ENCODE results near the gene PTGES3L. TPM values are rescaled to one million over a fixed set of nuclear protein-coding genes. Genes with fewer than 3 reads are reported as not detected.
A peak's percentile ranks its signal among the peaks of the same experiment; 100 is the strongest.

The PTGES3L gene
- total and polyA plus RNA-seq, 2 of the 13 experiments (the other 11 are each of a cell fraction or from before 2014, with no cell fraction given): 1.2 to 2.9 TPM

DNA sequence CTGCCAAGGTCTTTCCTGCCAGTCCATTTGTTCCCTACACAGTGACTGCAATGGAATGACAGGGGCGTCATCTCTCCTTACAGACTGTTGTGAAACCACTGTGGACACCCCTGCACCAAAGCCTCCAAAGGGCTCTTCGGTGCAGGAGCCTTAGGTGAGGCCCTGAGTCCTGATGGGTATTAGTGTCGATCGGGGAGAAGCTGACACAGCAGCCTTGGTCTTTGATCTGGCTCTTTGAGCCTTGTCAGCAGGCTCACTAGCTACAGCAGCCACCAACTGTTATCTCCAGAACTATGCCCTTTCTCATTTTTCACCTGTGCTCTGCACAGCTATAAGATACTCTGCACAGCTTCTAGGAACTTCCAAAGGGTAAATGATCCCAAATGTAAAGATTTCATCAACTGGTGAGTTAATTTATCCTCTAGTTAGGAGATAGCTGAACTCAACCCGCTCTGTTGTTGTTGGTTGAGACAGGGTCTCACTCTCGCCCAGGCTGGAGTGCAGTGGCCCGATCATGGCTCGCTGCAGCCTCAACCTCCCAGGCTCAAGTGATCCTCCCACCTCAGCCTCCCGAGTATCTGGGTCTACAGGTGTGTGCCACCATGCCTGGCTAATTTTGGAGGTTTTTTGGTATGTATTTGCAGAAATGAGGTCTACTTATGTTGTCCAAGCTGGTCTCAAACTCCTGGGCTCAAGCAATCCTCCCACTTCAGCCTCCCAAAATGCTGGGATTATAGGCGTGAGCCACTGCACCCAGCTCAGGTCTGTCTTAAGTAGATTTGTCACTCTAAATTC is 59.6 kb downstream of the PTGES3L start (continued):
- TF ChIP-seq NFKB2 (CRISPR knock-in tag; IDR thresholded peaks at IDR 0.05; ENCODE audit: borderline replicate concordance) (peak; percentile 37; the same call in 1 of the 2 replicates), ZNF672 (CRISPR knock-in tag; IDR thresholded peaks at IDR 0.05) (no peak), ZNF343 (CRISPR knock-in tag; IDR thresholded peaks at IDR 0.05) (no peak; the same call in 1 of the 2 replicates), KLF16 (CRISPR knock-in tag; IDR thresholded peaks at IDR 0.05) (peak in 1 of 2 experiments; percentile 51; a peak in 2 of 4 replicates), ZBTB20 (CRISPR knock-in tag; IDR thresholded peaks at IDR 0.05; ENCODE audit: borderline replicate concordance, low read depth) (peak; percentile 26; the same call in 1 of the 2 replicates), ZNF431 (CRISPR knock-in tag; IDR thresholded peaks at IDR 0.05; ENCODE audit: borderline replicate concordance, low read depth) (no peak), GTF2F1 (IDR thresholded peaks at IDR 0.05; ENCODE audit: low read length) (no peak), PITX1 (CRISPR knock-in tag; IDR thresholded peaks at IDR 0.05) (peak; percentile 88), RXRB (CRISPR knock-in tag; IDR thresholded peaks at IDR 0.05; ENCODE audit: borderline replicate concordance) (peak; percentile 72; the same call in 1 of the 2 replicates), ZNF589 (CRISPR knock-in tag; conservative IDR thresholded peaks at IDR 0.05) (no peak), TOPORS (CRISPR knock-in tag; IDR thresholded peaks at IDR 0.05) (peak; percentile 19; the same call in 1 of the 2 replicates), HIVEP1 (CRISPR knock-in tag; IDR thresholded peaks at IDR 0.05) (peak; percentile 64; the same call in 1 of the 2 replicates), HDAC1 (CRISPR knock-in tag; IDR thresholded peaks at IDR 0.05) (peak; percentile 80), TSC22D2 (CRISPR knock-in tag; IDR thresholded peaks at IDR 0.05; ENCODE audit: borderline replicate concordance) (no peak), MXD4 (CRISPR knock-in tag; IDR thresholded peaks at IDR 0.05) (no peak)
- TF ChIP-seq, protein P1, sequence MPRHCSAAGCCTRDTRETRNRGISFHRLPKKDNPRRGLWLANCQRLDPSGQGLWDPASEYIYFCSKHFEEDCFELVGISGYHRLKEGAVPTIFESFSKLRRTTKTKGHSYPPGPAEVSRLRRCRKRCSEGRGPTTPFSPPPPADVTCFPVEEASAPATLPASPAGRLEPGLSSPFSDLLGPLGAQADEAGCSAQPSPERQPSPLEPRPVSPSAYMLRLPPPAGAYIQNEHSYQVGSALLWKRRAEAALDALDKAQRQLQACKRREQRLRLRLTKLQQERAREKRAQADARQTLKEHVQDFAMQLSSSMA (CRISPR knock-in tag; IDR thresholded peaks at IDR 0.05): no peak
- TF ChIP-seq, protein P2, sequence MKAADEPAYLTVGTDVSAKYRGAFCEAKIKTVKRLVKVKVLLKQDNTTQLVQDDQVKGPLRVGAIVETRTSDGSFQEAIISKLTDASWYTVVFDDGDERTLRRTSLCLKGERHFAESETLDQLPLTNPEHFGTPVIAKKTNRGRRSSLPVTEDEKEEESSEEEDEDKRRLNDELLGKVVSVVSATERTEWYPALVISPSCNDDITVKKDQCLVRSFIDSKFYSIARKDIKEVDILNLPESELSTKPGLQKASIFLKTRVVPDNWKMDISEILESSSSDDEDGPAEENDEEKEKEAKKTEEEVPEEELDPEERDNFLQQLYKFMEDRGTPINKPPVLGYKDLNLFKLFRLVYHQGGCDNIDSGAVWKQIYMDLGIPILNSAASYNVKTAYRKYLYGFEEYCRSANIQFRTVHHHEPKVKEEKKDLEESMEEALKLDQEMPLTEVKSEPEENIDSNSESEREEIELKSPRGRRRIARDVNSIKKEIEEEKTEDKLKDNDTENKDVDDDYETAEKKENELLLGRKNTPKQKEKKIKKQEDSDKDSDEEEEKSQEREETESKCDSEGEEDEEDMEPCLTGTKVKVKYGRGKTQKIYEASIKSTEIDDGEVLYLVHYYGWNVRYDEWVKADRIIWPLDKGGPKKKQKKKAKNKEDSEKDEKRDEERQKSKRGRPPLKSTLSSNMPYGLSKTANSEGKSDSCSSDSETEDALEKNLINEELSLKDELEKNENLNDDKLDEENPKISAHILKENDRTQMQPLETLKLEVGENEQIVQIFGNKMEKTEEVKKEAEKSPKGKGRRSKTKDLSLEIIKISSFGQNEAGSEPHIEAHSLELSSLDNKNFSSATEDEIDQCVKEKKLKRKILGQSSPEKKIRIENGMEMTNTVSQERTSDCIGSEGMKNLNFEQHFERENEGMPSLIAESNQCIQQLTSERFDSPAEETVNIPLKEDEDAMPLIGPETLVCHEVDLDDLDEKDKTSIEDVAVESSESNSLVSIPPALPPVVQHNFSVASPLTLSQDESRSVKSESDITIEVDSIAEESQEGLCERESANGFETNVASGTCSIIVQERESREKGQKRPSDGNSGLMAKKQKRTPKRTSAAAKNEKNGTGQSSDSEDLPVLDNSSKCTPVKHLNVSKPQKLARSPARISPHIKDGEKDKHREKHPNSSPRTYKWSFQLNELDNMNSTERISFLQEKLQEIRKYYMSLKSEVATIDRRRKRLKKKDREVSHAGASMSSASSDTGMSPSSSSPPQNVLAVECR (CRISPR knock-in tag; IDR thresholded peaks at IDR 0.05; ENCODE audit: borderline replicate concordance): 0 out of 2 replicates have a peak, but pooled peaks have one; percentile 5
- TF ChIP-seq, protein P3, sequence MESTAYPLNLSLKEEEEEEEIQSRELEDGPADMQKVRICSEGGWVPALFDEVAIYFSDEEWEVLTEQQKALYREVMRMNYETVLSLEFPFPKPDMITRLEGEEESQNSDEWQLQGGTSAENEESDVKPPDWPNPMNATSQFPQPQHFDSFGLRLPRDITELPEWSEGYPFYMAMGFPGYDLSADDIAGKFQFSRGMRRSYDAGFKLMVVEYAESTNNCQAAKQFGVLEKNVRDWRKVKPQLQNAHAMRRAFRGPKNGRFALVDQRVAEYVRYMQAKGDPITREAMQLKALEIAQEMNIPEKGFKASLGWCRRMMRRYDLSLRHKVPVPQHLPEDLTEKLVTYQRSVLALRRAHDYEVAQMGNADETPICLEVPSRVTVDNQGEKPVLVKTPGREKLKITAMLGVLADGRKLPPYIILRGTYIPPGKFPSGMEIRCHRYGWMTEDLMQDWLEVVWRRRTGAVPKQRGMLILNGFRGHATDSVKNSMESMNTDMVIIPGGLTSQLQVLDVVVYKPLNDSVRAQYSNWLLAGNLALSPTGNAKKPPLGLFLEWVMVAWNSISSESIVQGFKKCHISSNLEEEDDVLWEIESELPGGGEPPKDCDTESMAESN (CRISPR knock-in tag; conservative IDR thresholded peaks at IDR 0.05): no peak
- TF ChIP-seq, protein P4, sequence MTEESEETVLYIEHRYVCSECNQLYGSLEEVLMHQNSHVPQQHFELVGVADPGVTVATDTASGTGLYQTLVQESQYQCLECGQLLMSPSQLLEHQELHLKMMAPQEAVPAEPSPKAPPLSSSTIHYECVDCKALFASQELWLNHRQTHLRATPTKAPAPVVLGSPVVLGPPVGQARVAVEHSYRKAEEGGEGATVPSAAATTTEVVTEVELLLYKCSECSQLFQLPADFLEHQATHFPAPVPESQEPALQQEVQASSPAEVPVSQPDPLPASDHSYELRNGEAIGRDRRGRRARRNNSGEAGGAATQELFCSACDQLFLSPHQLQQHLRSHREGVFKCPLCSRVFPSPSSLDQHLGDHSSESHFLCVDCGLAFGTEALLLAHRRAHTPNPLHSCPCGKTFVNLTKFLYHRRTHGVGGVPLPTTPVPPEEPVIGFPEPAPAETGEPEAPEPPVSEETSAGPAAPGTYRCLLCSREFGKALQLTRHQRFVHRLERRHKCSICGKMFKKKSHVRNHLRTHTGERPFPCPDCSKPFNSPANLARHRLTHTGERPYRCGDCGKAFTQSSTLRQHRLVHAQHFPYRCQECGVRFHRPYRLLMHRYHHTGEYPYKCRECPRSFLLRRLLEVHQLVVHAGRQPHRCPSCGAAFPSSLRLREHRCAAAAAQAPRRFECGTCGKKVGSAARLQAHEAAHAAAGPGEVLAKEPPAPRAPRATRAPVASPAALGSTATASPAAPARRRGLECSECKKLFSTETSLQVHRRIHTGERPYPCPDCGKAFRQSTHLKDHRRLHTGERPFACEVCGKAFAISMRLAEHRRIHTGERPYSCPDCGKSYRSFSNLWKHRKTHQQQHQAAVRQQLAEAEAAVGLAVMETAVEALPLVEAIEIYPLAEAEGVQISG (CRISPR knock-in tag; IDR thresholded peaks at IDR 0.05): peak; percentile 39

All from HepG2 (cell line).